Fibroblast of lung (primary cell): ENCODE results near the gene ALKBH2.

Source experiments
- EZH2 ChIP-seq: IDR thresholded peaks from 2 replicates; pipeline ENCODE4 v1.5.1; 2012; ENCODE audit warnings: low read length, control low read depth, mild to moderate bottlenecking; ENCODE audit errors: missing control alignments
- TF ChIP-seq, protein P1 (sequence below), 2 donors: IDR thresholded peaks in 1 of 2; conservative IDR thresholded peaks in 1 of 2; 1 replicate in 1 of 2; 2 replicates in 1 of 2; pipeline ENCODE4 v1.5.1; 2011 to 2012; ENCODE audit warnings: low read length in 2 of 2, control low read depth in 1 of 2, inconsistent platforms in 1 of 2, low read depth in 1 of 2, mild to moderate bottlenecking in 1 of 2

GRCh38 chr12:109099431-109100020 lies 6.3 kb upstream of the ALKBH2 start:
- TF ChIP-seq, protein P1, sequence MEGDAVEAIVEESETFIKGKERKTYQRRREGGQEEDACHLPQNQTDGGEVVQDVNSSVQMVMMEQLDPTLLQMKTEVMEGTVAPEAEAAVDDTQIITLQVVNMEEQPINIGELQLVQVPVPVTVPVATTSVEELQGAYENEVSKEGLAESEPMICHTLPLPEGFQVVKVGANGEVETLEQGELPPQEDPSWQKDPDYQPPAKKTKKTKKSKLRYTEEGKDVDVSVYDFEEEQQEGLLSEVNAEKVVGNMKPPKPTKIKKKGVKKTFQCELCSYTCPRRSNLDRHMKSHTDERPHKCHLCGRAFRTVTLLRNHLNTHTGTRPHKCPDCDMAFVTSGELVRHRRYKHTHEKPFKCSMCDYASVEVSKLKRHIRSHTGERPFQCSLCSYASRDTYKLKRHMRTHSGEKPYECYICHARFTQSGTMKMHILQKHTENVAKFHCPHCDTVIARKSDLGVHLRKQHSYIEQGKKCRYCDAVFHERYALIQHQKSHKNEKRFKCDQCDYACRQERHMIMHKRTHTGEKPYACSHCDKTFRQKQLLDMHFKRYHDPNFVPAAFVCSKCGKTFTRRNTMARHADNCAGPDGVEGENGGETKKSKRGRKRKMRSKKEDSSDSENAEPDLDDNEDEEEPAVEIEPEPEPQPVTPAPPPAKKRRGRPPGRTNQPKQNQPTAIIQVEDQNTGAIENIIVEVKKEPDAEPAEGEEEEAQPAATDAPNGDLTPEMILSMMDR (conservative IDR thresholded peaks at IDR 0.05 in 1 of 2, IDR thresholded peaks at IDR 0.05 in 1 of 2; ENCODE audit: low read depth in 1 of 2, low read length in 2 of 2), result no peak
- no peak for TF ChIP-seq EZH2
